Kidney epithelial cell (primary cell): ENCODE measurements around the gene UBE2E1. TPM values are rescaled to one million over a fixed set of nuclear protein-coding genes. Genes with fewer than 3 reads are reported as not detected.

ENCODE experiments used
- DNase-seq: peaks from one replicate; pipeline ENCODE4 v3.0.0-alpha.2; 2010; ENCODE audit warnings: low read depth
- H3K27me3 ChIP-seq: 2 replicates; pipeline ENCODE4 v1.6.0; 2011; ENCODE audit warnings: low read length; ENCODE audit not compliant: control insufficient read depth, insufficient read depth
- H3K36me3 ChIP-seq: 2 replicates; pipeline ENCODE4 v1.5.1; 2011; ENCODE audit warnings: low read length; ENCODE audit not compliant: control insufficient read depth, insufficient read depth
- H3K4me3 ChIP-seq: 2 replicates; pipeline ENCODE4 v1.5.1; 2011; ENCODE audit warnings: low read depth, mild to moderate bottlenecking, control low read depth, low read length
- CTCF ChIP-seq: IDR thresholded peaks from 2 replicates; pipeline ENCODE4 v1.5.1; 2011; ENCODE audit warnings: mild to moderate bottlenecking, moderate library complexity, low read length, control low read depth, inconsistent platforms; ENCODE audit not compliant: insufficient read depth, poor library complexity, severe bottlenecking
- total RNA-seq: library from RNA; depleted of rRNA; stranded (reverse); fragments of >200 nt; gene quantifications from 2 replicates; pipeline ENCODE4 v1.2.3, GENCODE V29; 2015

Gene UBE2E1
- total RNA-seq, 1 donor from 2014 or later = 68.4 TPM

- no peaks in the 10 kb centered on the region for H3K27me3 ChIP-seq
- H3K4me3 ChIP-seq = no peak overlapping the region
- no peak for DNase-seq
- no peak for TF ChIP-seq CTCF
- no peaks in the 10 kb centered on the region for H3K36me3 ChIP-seq
Measured at GRCh38 chr3:23928524-23928923, 122.8 kb downstream of the UBE2E1 start.

GRCh38 chr3:23931597-23931996, 125.8 kb downstream of the UBE2E1 start:
- no peak for DNase-seq
- H3K4me3 ChIP-seq = no peak overlapping the region
- no peaks in the 10 kb centered on the region for H3K36me3 ChIP-seq
- H3K27me3 ChIP-seq = no peaks in the 10 kb centered on the region
- no peak for TF ChIP-seq CTCF

- DNase-seq = no peak
- no peaks in the 10 kb centered on the region for H3K27me3 ChIP-seq
- no peak overlapping the region for H3K4me3 ChIP-seq
- H3K36me3 ChIP-seq = no peaks in the 10 kb centered on the region
- no peak for TF ChIP-seq CTCF
Measured at GRCh38 chr3:23932571-23932970, 126.8 kb downstream of the UBE2E1 start.

GRCh38 chr3:23934253-23934652, 128.5 kb downstream of the UBE2E1 start:
- no peaks in the 10 kb centered on the region for H3K36me3 ChIP-seq
- no peak for TF ChIP-seq CTCF
- H3K27me3 ChIP-seq = no peaks in the 10 kb centered on the region
- no peak overlapping the region for H3K4me3 ChIP-seq
- DNase-seq = no peak

- TF ChIP-seq CTCF = no peak
- DNase-seq = no peak
- Histone ChIP-seq H3K36me3 (no peaks in the 10 kb centered on the region), H3K4me3 (no peak overlapping the region), H3K27me3 (no peaks in the 10 kb centered on the region)
Measured at GRCh38 chr3:23937296-23937695, 131.5 kb downstream of the UBE2E1 start.

GRCh38 chr3:23938688-23939087, 132.9 kb downstream of the UBE2E1 start:
- Histone ChIP-seq H3K27me3 (no peaks in the 10 kb centered on the region), H3K4me3 (no peak overlapping the region), H3K36me3 (no peaks in the 10 kb centered on the region)
- DNase-seq = no peak
- no peak for TF ChIP-seq CTCF
